GM18511 (cell line): Measurements from ENCODE around the gene PCDHA6.
"Not testable (repeated sequence)": the region's sequence is repeated elsewhere in the genome, so short reads cannot be mapped to it uniquely, and the experiment has no call there.

Experiments used
- ATAC-seq: cut with Tn5 transposase; IDR thresholded peaks from one replicate; pipeline ENCODE4 v1.9.1; 2021; ENCODE audit warnings: mild to moderate bottlenecking, moderate library complexity; ENCODE audit not compliant: unreplicated experiment

PCDHA6 gene

GRCh38 chr5:140855772-140856674, 28.3 kb downstream of the PCDHA6 start, which contains the start of gene PCDHA10:
Gene PCDHA10, plus strand, starts transcription at chr5:140855897. Its CDS starts 152 bp downstream, at chr5:140856049.
- no peak for ATAC-seq

GRCh38 chr5:140857177-140857986, 29.6 kb downstream of the PCDHA6 start:
- no peak for ATAC-seq

GRCh38 chr5:140857987-140858240, 30.2 kb downstream of the PCDHA6 start:
- no peak for ATAC-seq

GRCh38 chr5:140862441-140863295, 34.9 kb downstream of the PCDHA6 start:
- ATAC-seq, result no peak

- ATAC-seq, result no peak
Observed at GRCh38 chr5:140868721-140869554, 41.2 kb downstream of the PCDHA6 start, which contains the start of gene PCDHA11. Gene PCDHA11, plus strand, starts transcription at chr5:140868957. Its CDS starts 147 bp downstream, at chr5:140869104.

GRCh38 chr5:140869555-140869886, 41.8 kb downstream of the PCDHA6 start:
- ATAC-seq, result no peak

GRCh38 chr5:140870221-140871201, 42.8 kb downstream of the PCDHA6 start:
- no peak for ATAC-seq

GRCh38 chr5:140875085-140876065, 47.6 kb downstream of the PCDHA6 start, which contains the start of gene PCDHA12:
Gene PCDHA12, plus strand, starts transcription at chr5:140875308. Its CDS starts 165 bp downstream, at chr5:140875473.
- ATAC-seq, result no peak

GRCh38 chr5:140876541-140877261, 48.9 kb downstream of the PCDHA6 start:
- not testable (repeated sequence) for ATAC-seq

- ATAC-seq, result no peak
Observed at GRCh38 chr5:140877262-140877581, 49.5 kb downstream of the PCDHA6 start.
